ENCODE measurements around the gene PGS1. TPM values are rescaled to one million over a fixed set of nuclear protein-coding genes. Genes with fewer than 3 reads are reported as not detected.
A peak's percentile ranks its signal among the peaks of the same experiment; 100 is the strongest.

The PGS1 gene
- total and polyA plus RNA-seq, 7 experiments from 2014 or later = 36.1 to 84.3 (median 77.3) TPM

GRCh38 chr17:78422267-78422605 lies 43.8 kb downstream of the PGS1 start:
- ATAC-seq = no peak
- Histone ChIP-seq H3K36me3 (ENCODE audit: control insufficient read depth in 2 of 3, insufficient read depth in 3 of 3, low read length in 3 of 3) (peaks cover 0 to 80% (median 4%) of the 10 kb centered on the region in 3 experiments), H3K4me1 (ENCODE audit: control insufficient read depth in 2 of 2, insufficient read depth in 2 of 2, low read length in 2 of 2) (no peaks in the 10 kb centered on the region), H3K27ac (ENCODE audit: low read depth, low read length) (no peak overlapping the region), H3K4me3 (ENCODE audit: low read length) (no peak overlapping the region), H3K9me3 (ENCODE audit: control insufficient read depth in 2 of 3, low read length in 3 of 3) (no peaks in the 10 kb centered on the region), H3K27me3 (ENCODE audit: control insufficient read depth in 2 of 2, insufficient read depth in 2 of 2, low read length in 2 of 2) (no peaks in the 10 kb centered on the region)
- ChIA-PET CTCF (interaction anchor here (0.6 to 6.6 kb wide), 19 partner anchors 15 to 337 kb away, joined by 3 to 50 read pairs (median 4); partner anchors contain the start of gene PGS1), POLR2A (interaction anchor here (0.6 to 2.2 kb wide), 8 partner anchors 44 to 175 kb away, joined by 3 to 10 read pairs (median 4); partner anchors contain the start of gene PGS1)
- Mint-ChIP-seq H3K4me3 (peak overlapping the region in 1 of 10 donors; percentile 29), H3K27ac (peak overlapping the region in 8 of 9 donors; percentile 11 to 69 (median 49)), H3K36me3 (peaks cover 4 to 40% (median 12%) of the 10 kb centered on the region in 5 donors), H3K27me3 (no peaks in the 10 kb centered on the region), H3K9me3 (peaks cover 0 to 1% (median 0%) of the 10 kb centered on the region in 11 donors), H3K4me1 (peaks cover 4 to 46% (median 17%) of the 10 kb centered on the region in 7 donors)
- intact Hi-C loops (cut with micrococcal nuclease) = loop anchor here (1.0 to 10.0 kb wide), 5 partner anchors 62 to 337 kb away; partner anchors contain the start of gene SOCS3 (in 2 of the 2)
- DNase-seq = no peak

GRCh38 chr17:78422872-78423588 lies 44.6 kb downstream of the PGS1 start:
- H3K27me3 ChIP-seq (ENCODE audit: control insufficient read depth in 2 of 2, insufficient read depth in 2 of 2, low read length in 2 of 2) = no peaks in the 10 kb centered on the region
- ChIA-PET POLR2A (interaction anchor here (0.6 to 2.2 kb wide), 6 partner anchors 67 to 176 kb away, joined by 3 to 10 read pairs (median 4); no protein-coding TSS in a partner anchor), CTCF (interaction anchor here (0.6 to 6.6 kb wide), 11 partner anchors 31 to 338 kb away, joined by 3 to 50 read pairs (median 8); no protein-coding TSS in a partner anchor)
- intact Hi-C loops (cut with micrococcal nuclease) = loop anchor here (1.0 to 10.0 kb wide), 5 partner anchors 63 to 338 kb away; partner anchors contain the start of gene SOCS3 (in 2 of the 2)
- H3K27ac ChIP-seq (ENCODE audit: low read depth, low read length) = no peak overlapping the region
- DNase-seq (no peak), ATAC-seq (no peak)
- H3K4me1 ChIP-seq (ENCODE audit: control insufficient read depth in 2 of 2, insufficient read depth in 2 of 2, low read length in 2 of 2) = no peaks in the 10 kb centered on the region
- Mint-ChIP-seq H3K4me1 (peaks cover 0 to 41% (median 13%) of the 10 kb centered on the region in 7 donors), H3K36me3 (peaks cover 4 to 43% (median 12%) of the 10 kb centered on the region in 5 donors), H3K9me3 (peaks cover 0 to 1% (median 0%) of the 10 kb centered on the region in 11 donors), H3K4me3 (no peak overlapping the region), H3K27me3 (no peaks in the 10 kb centered on the region), H3K27ac (peak overlapping the region in 3 of 9 donors; percentile 13 to 82 (median 63))
- no peaks in the 10 kb centered on the region for H3K9me3 ChIP-seq (ENCODE audit: control insufficient read depth in 2 of 3, low read length in 3 of 3)
- peaks cover 0 to 88% (median 4%) of the 10 kb centered on the region in 3 experiments for H3K36me3 ChIP-seq (ENCODE audit: control insufficient read depth in 2 of 3, insufficient read depth in 3 of 3, low read length in 3 of 3)
- H3K4me3 ChIP-seq (ENCODE audit: low read length) = no peak overlapping the region

- Mint-ChIP-seq H3K4me1 (peaks cover 0 to 33% (median 12%) of the 10 kb centered on the region in 7 donors), H3K36me3 (peaks cover 4 to 43% (median 12%) of the 10 kb centered on the region in 5 donors), H3K4me3 (no peak overlapping the region), H3K9me3 (peaks cover 0 to 1% (median 0%) of the 10 kb centered on the region in 11 donors), H3K27me3 (no peaks in the 10 kb centered on the region), H3K27ac (peak overlapping the region in 2 of 9 donors; percentile 30 to 38)
- Histone ChIP-seq H3K27ac (ENCODE audit: low read depth, low read length) (no peak overlapping the region), H3K4me3 (ENCODE audit: low read length) (no peak overlapping the region), H3K36me3 (ENCODE audit: control insufficient read depth in 2 of 3, insufficient read depth in 3 of 3, low read length in 3 of 3) (peaks cover 0 to 95% (median 4%) of the 10 kb centered on the region in 3 experiments), H3K9me3 (ENCODE audit: control insufficient read depth in 2 of 3, low read length in 3 of 3) (no peaks in the 10 kb centered on the region), H3K4me1 (ENCODE audit: control insufficient read depth in 2 of 2, insufficient read depth in 2 of 2, low read length in 2 of 2) (no peaks in the 10 kb centered on the region), H3K27me3 (ENCODE audit: control insufficient read depth in 2 of 2, insufficient read depth in 2 of 2, low read length in 2 of 2) (no peaks in the 10 kb centered on the region)
- intact Hi-C loops (cut with micrococcal nuclease) = loop anchor here (2.0 to 10.0 kb wide), 2 partner anchors 173 to 339 kb away; no protein-coding TSS in a partner anchor
- ChIA-PET CTCF (interaction anchor here (0.7 to 6.6 kb wide), 3 partner anchors 33 to 174 kb away, joined by 3 to 32 read pairs (median 12); no protein-coding TSS in a partner anchor), POLR2A (no interaction called here)
- no peak for ATAC-seq
- no peak for DNase-seq
Measured at GRCh38 chr17:78423961-78424675, 45.7 kb downstream of the PGS1 start.

GRCh38 chr17:78425429-78425828 lies 47.0 kb downstream of the PGS1 start:
- H3K36me3 Mint-ChIP-seq = peaks cover 4 to 43% (median 13%) of the 10 kb centered on the region in 5 donors
- DNase-seq (no peak), ATAC-seq (no peak)
- ChIA-PET CTCF (interaction anchor here (0.7 to 2.6 kb wide), 2 partner anchors 37 to 175 kb away, joined by 7 to 12 read pairs; no protein-coding TSS in a partner anchor), POLR2A (no interaction called here)
- no peaks in the 10 kb centered on the region for H3K27me3 Mint-ChIP-seq
- no peak overlapping the region for H3K27ac Mint-ChIP-seq
- H3K4me3 Mint-ChIP-seq = no peak overlapping the region
- intact Hi-C loops (cut with micrococcal nuclease) = loop anchor here in 1 of 2 donors (10.0 kb wide), 1 partner anchor 341 kb away; no protein-coding TSS in a partner anchor
- Histone ChIP-seq H3K9me3 (ENCODE audit: control insufficient read depth in 2 of 3, low read length in 3 of 3) (no peaks in the 10 kb centered on the region), H3K4me3 (ENCODE audit: low read length) (no peak overlapping the region), H3K36me3 (ENCODE audit: control insufficient read depth in 2 of 3, insufficient read depth in 3 of 3, low read length in 3 of 3) (peaks cover 0 to 90% (median 4%) of the 10 kb centered on the region in 3 experiments), H3K4me1 (ENCODE audit: control insufficient read depth in 2 of 2, insufficient read depth in 2 of 2, low read length in 2 of 2) (no peaks in the 10 kb centered on the region), H3K27ac (ENCODE audit: low read depth, low read length) (no peak overlapping the region), H3K27me3 (ENCODE audit: control insufficient read depth in 2 of 2, insufficient read depth in 2 of 2, low read length in 2 of 2) (no peaks in the 10 kb centered on the region)
- H3K9me3 Mint-ChIP-seq = peaks cover 0 to 1% (median 0%) of the 10 kb centered on the region in 11 donors
- H3K4me1 Mint-ChIP-seq = peaks cover 0 to 27% (median 11%) of the 10 kb centered on the region in 7 donors

- Mint-ChIP-seq H3K36me3 (peaks cover 0 to 35% (median 8%) of the 10 kb centered on the region in 5 donors), H3K4me1 (peaks cover 0 to 17% (median 6%) of the 10 kb centered on the region in 7 donors), H3K4me3 (no peak overlapping the region), H3K9me3 (peaks cover 0 to 1% (median 0%) of the 10 kb centered on the region in 11 donors), H3K27me3 (no peaks in the 10 kb centered on the region), H3K27ac (no peak overlapping the region)
- H3K4me1 ChIP-seq (ENCODE audit: control insufficient read depth in 2 of 2, insufficient read depth in 2 of 2, low read length in 2 of 2) = no peaks in the 10 kb centered on the region
- no peaks in the 10 kb centered on the region for H3K9me3 ChIP-seq (ENCODE audit: control insufficient read depth in 2 of 3, low read length in 3 of 3)
- CTCF ChIA-PET = interaction anchor here (0.7 kb wide), 1 partner anchor 38 kb away, joined by 7 read pairs; no protein-coding TSS in a partner anchor
- intact Hi-C loops (cut with micrococcal nuclease) = loop anchor here in 1 of 2 donors (10.0 kb wide), 1 partner anchor 342 kb away; no protein-coding TSS in a partner anchor
- H3K4me3 ChIP-seq (ENCODE audit: low read length) = no peak overlapping the region
- ATAC-seq (no peak), DNase-seq (no peak)
- peaks cover 0 to 81% (median 4%) of the 10 kb centered on the region in 3 experiments for H3K36me3 ChIP-seq (ENCODE audit: control insufficient read depth in 2 of 3, insufficient read depth in 3 of 3, low read length in 3 of 3)
- H3K27ac ChIP-seq (ENCODE audit: low read depth, low read length) = no peak overlapping the region
- POLR2A ChIA-PET = no interaction called here
- no peaks in the 10 kb centered on the region for H3K27me3 ChIP-seq (ENCODE audit: control insufficient read depth in 2 of 2, insufficient read depth in 2 of 2, low read length in 2 of 2)
Measured at GRCh38 chr17:78426293-78426879, 47.9 kb downstream of the PGS1 start.

- ChIA-PET CTCF (no interaction called here), POLR2A (no interaction called here)
- H3K27me3 Mint-ChIP-seq = no peaks in the 10 kb centered on the region
- H3K27ac ChIP-seq (ENCODE audit: low read depth, low read length) = no peak overlapping the region
- no peak for ATAC-seq
- intact Hi-C loops (cut with micrococcal nuclease) = loop anchor here in 1 of 2 donors (10.0 kb wide), 1 partner anchor 342 kb away; no protein-coding TSS in a partner anchor
- no peak overlapping the region for H3K4me3 ChIP-seq (ENCODE audit: low read length)
- peaks cover 0 to 31% (median 5%) of the 10 kb centered on the region in 5 donors for H3K36me3 Mint-ChIP-seq
- H3K4me1 ChIP-seq (ENCODE audit: control insufficient read depth in 2 of 2, insufficient read depth in 2 of 2, low read length in 2 of 2) = no peaks in the 10 kb centered on the region
- no peaks in the 10 kb centered on the region for H3K9me3 ChIP-seq (ENCODE audit: control insufficient read depth in 2 of 3, low read length in 3 of 3)
- H3K27ac Mint-ChIP-seq = peak overlapping the region in 1 of 9 donors; percentile 8
- no peak for DNase-seq
- H3K9me3 Mint-ChIP-seq = peaks cover 0 to 1% (median 0%) of the 10 kb centered on the region in 11 donors
- no peak overlapping the region for H3K4me3 Mint-ChIP-seq
- H3K27me3 ChIP-seq (ENCODE audit: control insufficient read depth in 2 of 2, insufficient read depth in 2 of 2, low read length in 2 of 2) = no peaks in the 10 kb centered on the region
- peaks cover 0 to 73% (median 4%) of the 10 kb centered on the region in 3 experiments for H3K36me3 ChIP-seq (ENCODE audit: control insufficient read depth in 2 of 3, insufficient read depth in 3 of 3, low read length in 3 of 3)
- peaks cover 0 to 12% (median 2%) of the 10 kb centered on the region in 7 donors for H3K4me1 Mint-ChIP-seq
Measured at GRCh38 chr17:78427140-78427539, 48.7 kb downstream of the PGS1 start.

Data from naive thymus-derived CD4-positive, alpha-beta T cell (primary cell).